ENCODE data around the gene CD209. TPM values are rescaled to one million over a fixed set of nuclear protein-coding genes. Genes with fewer than 3 reads are reported as not detected.

CD209 gene
- total and polyA plus RNA-seq, 7 donors = 0.11 to 13.8 (median 2.7) TPM

DNA sequence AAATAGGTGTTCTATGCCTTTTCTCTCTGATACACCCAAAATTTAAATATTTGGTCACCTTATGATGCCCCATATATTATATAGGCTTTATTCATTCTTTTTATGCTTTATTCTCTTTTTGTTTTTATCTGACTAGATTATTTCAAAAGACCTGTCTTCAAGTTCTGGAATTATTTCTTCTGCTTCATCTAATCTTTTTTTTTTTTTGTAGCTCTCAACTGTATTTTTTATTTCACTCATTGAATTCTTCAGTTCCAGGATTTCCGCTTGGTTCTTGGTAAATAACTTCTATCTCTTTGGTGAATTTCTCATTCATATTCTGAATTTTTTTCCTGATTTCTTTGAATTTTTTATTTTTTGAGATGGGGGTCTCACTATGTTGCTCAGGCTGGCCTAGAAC, 11.8 kb upstream of the CD209 start:
- Histone ChIP-seq H3K27me3 (ENCODE audit: insufficient read depth in 3 of 3, low read length in 2 of 3) (no peaks in the 10 kb centered on the region), H3K36me3 (ENCODE audit: insufficient read depth in 1 of 2, low read depth in 1 of 2) (no peaks in the 10 kb centered on the region), H3K27ac (no peak overlapping the region), H3K4me1 (no peaks in the 10 kb centered on the region), H3K9me3 (peaks cover 32% of the 10 kb centered on the region), H3K4me3 (no peak overlapping the region)
- 94 to 97% (median 97%) methylated on average over 1 of the region's 1 CpG for WGBS, 3 donors
- TF ChIP-seq, protein P1, sequence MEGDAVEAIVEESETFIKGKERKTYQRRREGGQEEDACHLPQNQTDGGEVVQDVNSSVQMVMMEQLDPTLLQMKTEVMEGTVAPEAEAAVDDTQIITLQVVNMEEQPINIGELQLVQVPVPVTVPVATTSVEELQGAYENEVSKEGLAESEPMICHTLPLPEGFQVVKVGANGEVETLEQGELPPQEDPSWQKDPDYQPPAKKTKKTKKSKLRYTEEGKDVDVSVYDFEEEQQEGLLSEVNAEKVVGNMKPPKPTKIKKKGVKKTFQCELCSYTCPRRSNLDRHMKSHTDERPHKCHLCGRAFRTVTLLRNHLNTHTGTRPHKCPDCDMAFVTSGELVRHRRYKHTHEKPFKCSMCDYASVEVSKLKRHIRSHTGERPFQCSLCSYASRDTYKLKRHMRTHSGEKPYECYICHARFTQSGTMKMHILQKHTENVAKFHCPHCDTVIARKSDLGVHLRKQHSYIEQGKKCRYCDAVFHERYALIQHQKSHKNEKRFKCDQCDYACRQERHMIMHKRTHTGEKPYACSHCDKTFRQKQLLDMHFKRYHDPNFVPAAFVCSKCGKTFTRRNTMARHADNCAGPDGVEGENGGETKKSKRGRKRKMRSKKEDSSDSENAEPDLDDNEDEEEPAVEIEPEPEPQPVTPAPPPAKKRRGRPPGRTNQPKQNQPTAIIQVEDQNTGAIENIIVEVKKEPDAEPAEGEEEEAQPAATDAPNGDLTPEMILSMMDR (IDR thresholded peaks at IDR 0.05) = no peak
- ATAC-seq (no peak), DNase-seq (no peak)
- intact Hi-C loops (cut with DNase I) = no loop called here

DNA sequence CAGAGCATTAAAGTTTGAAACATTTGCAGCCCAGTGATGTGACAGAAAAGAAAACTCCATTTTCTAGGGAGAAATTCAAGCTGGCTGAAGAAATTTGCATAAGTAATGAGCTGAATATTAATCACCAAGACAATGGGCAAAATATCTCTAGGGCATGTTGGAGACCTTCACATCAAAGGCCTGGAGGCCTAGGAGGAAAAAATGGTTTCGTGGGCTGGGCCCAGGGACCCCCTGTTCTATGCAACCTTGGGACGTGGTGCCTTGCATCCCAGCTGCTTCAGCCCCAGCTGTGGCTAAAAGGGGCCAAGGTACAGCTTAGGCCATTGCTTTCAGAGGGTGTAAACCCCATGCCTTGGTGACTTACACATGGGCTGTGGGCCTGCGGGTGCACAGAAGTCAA, 10.0 kb upstream of the CD209 start:
- H3K9me3 ChIP-seq = peaks cover 32% of the 10 kb centered on the region

GRCh38 chr19:7756258-7756657, 8.9 kb upstream of the CD209 start:
- H3K27ac ChIP-seq = no peak overlapping the region
- no peaks in the 10 kb centered on the region for H3K4me1 ChIP-seq
- DNase-seq (no peak), ATAC-seq (no peak)
- no peaks in the 10 kb centered on the region for H3K36me3 ChIP-seq (ENCODE audit: insufficient read depth in 1 of 2, low read depth in 1 of 2)
- H3K27me3 ChIP-seq (ENCODE audit: insufficient read depth in 3 of 3, low read length in 2 of 3) = no peaks in the 10 kb centered on the region
- H3K4me3 ChIP-seq = no peak overlapping the region
- TF ChIP-seq, protein P1 (IDR thresholded peaks at IDR 0.05) = no peak
- peaks cover 32% of the 10 kb centered on the region for H3K9me3 ChIP-seq
- WGBS, 3 donors = 26 to 47% (median 45%) methylated on average over 4 of the region's 4 CpGs
- intact Hi-C loops (cut with DNase I) = no loop called here

More for the DNA sequence above, 10.0 kb upstream of the CD209 start:
- 71 to 81% (median 75%) methylated on average over 3 of the region's 3 CpGs for WGBS, 3 donors
- DNase-seq (no peak), ATAC-seq (no peak)
- H3K4me3 ChIP-seq = no peak overlapping the region
- intact Hi-C loops (cut with DNase I) = no loop called here
- TF ChIP-seq, protein P1 (IDR thresholded peaks at IDR 0.05) = no peak
- no peaks in the 10 kb centered on the region for H3K27me3 ChIP-seq (ENCODE audit: insufficient read depth in 3 of 3, low read length in 2 of 3)
- H3K36me3 ChIP-seq (ENCODE audit: insufficient read depth in 1 of 2, low read depth in 1 of 2) = no peaks in the 10 kb centered on the region
- H3K4me1 ChIP-seq = no peaks in the 10 kb centered on the region
- no peak overlapping the region for H3K27ac ChIP-seq

GRCh38 chr19:7751157-7751783, 3.9 kb upstream of the CD209 start:
- H3K9me3 ChIP-seq = peaks cover 8% of the 10 kb centered on the region
- 66 to 74% (median 72%) methylated on average over 12 of the region's 12 CpGs for WGBS, 3 donors
- H3K27ac ChIP-seq = no peak overlapping the region
- DNase-seq (no peak), ATAC-seq (no peak)
- no peaks in the 10 kb centered on the region for H3K4me1 ChIP-seq
- intact Hi-C loops (cut with DNase I) = no loop called here
- no peak overlapping the region for H3K4me3 ChIP-seq
- TF ChIP-seq, protein P1 (IDR thresholded peaks at IDR 0.05) = no peak
- H3K27me3 ChIP-seq (ENCODE audit: insufficient read depth in 3 of 3, low read length in 2 of 3) = no peaks in the 10 kb centered on the region
- H3K36me3 ChIP-seq (ENCODE audit: insufficient read depth in 1 of 2, low read depth in 1 of 2) = no peaks in the 10 kb centered on the region

GRCh38 chr19:7748756-7749155, 1.4 kb upstream of the CD209 start:
- Histone ChIP-seq H3K4me1 (no peaks in the 10 kb centered on the region), H3K36me3 (ENCODE audit: insufficient read depth in 1 of 2, low read depth in 1 of 2) (no peaks in the 10 kb centered on the region), H3K27me3 (ENCODE audit: insufficient read depth in 3 of 3, low read length in 2 of 3) (no peaks in the 10 kb centered on the region), H3K27ac (no peak overlapping the region), H3K4me3 (no peak overlapping the region), H3K9me3 (no peaks in the 10 kb centered on the region)
- ATAC-seq (no peak), DNase-seq (no peak)
- intact Hi-C loops (cut with DNase I) = no loop called here
- TF ChIP-seq, protein P1 (IDR thresholded peaks at IDR 0.05) = no peak
- 12 to 19% (median 17%) methylated on average over 4 of the region's 4 CpGs for WGBS, 3 donors
